Activated naive CD4-positive, alpha-beta T cell treated with anti-CD3 and anti-CD28 coated beads for 36 hours (primary cell): ENCODE data around the gene DPF3. TPM values are rescaled to one million over a fixed set of nuclear protein-coding genes. Genes with fewer than 3 reads are reported as not detected.

Experiments used
- CTCF ChIA-PET: fragments of 350-600 bp; sonication (Branson Sonifier 250); formaldehyde crosslinking; loops from one replicate; lab custom pipeline; 2021; ENCODE audit warnings: antibody characterized with exemption; lab: Charles Lee
- DNase-seq: peaks from one replicate; pipeline ENCODE4 v3.0.0-alpha.2; 2020
- H3K27ac Mint-ChIP-seq: one replicate; pipeline ENCODE4 v1.8.0; 2021; ENCODE audit warnings: mild to moderate bottlenecking, mixed read lengths
- H3K27me3 Mint-ChIP-seq: one replicate; pipeline ENCODE4 v1.8.0; 2021; ENCODE audit warnings: low read depth, mixed read lengths
- H3K36me3 Mint-ChIP-seq: one replicate; pipeline ENCODE4 v1.8.0; 2021; ENCODE audit warnings: low read depth, mixed read lengths
- H3K4me1 Mint-ChIP-seq: one replicate; pipeline ENCODE4 v1.8.0; 2021; ENCODE audit warnings: low read depth, mixed read lengths
- H3K4me3 Mint-ChIP-seq: one replicate; pipeline ENCODE4 v1.8.0; 2021; ENCODE audit warnings: mild to moderate bottlenecking, moderate library complexity, mixed read lengths
- H3K9me3 Mint-ChIP-seq: one replicate; pipeline ENCODE4 v1.8.0; 2021; ENCODE audit warnings: mixed read lengths
- intact Hi-C: fragments of 100-400 bp; cut with micrococcal nuclease; formaldehyde crosslinking; loops from one replicate; pipeline ENCODE4 v1.15.1; 2023
- total RNA-seq, 2 experiments: library from RNA; stranded (reverse); gene quantifications; one replicate each; pipeline ENCODE4 v1.2.3, GENCODE V29; 2021

The DPF3 gene
- total RNA-seq, 2 experiments from 2014 or later = 0.29 to 0.47 TPM

DNA sequence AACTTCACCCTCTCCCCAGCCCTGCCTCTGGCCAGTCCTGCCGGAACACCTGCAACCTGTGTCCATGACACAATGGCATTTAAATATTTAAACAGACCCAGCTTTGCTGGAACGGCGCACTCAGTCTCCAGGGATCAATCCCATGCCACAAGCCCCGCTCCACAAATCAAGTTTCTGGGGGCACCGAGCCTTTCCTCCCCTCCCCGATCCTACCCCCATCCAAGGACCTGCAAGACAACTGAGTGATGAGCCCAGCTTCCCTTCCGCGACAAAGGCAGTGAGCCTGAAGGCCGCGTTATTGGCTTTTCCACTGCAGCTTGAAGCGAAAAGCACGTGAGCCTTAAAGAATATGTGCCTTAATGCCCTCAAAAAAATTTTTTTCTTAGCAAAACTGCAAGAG is 185.7 kb downstream of the DPF3 start:
- H3K27ac Mint-ChIP-seq = no peak overlapping the region
- intact Hi-C loops = no loop called here
- H3K4me3 Mint-ChIP-seq = no peak overlapping the region
- CTCF ChIA-PET = interaction anchor here (0.6 kb wide), 1 partner anchor 194 kb away, joined by 3 read pairs; no protein-coding TSS in a partner anchor
- H3K9me3 Mint-ChIP-seq = no peaks in the 10 kb centered on the region
- no peaks in the 10 kb centered on the region for H3K27me3 Mint-ChIP-seq
- H3K36me3 Mint-ChIP-seq = no peaks in the 10 kb centered on the region
- DNase-seq = no peak
- H3K4me1 Mint-ChIP-seq = peaks cover 5% of the 10 kb centered on the region

DNA sequence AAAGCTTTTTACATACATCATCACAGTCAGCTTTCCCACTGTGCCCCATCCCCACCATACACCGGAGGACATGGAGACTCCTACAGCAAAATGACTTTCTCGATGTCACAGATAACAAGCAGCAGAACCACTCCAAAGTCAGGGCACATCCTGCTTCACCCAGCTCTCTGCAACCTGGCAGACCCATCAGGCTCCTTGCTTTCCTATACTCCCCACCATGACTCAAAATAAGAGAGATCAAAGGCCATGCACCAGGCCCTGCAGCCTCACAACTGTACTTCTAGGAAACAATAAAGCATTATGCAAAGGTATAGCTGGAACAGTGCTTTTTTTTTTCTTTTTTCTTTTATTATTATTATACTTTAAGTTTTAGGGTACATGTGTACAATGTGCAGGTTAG is 187.4 kb downstream of the DPF3 start:
- no peak overlapping the region for H3K27ac Mint-ChIP-seq
- H3K36me3 Mint-ChIP-seq = no peaks in the 10 kb centered on the region
- CTCF ChIA-PET = interaction anchor here (0.6 kb wide), 1 partner anchor 31 kb away, joined by 4 read pairs; no protein-coding TSS in a partner anchor
- H3K4me3 Mint-ChIP-seq = no peak overlapping the region
- H3K9me3 Mint-ChIP-seq = no peaks in the 10 kb centered on the region
- peaks cover 3% of the 10 kb centered on the region for H3K4me1 Mint-ChIP-seq
- DNase-seq = peak; percentile 32
- no peaks in the 10 kb centered on the region for H3K27me3 Mint-ChIP-seq
- intact Hi-C loops = no loop called here

GRCh38 chr14:72704502-72704901 is 189.4 kb downstream of the DPF3 start:
- DNase-seq = no peak
- CTCF ChIA-PET = no interaction called here
- intact Hi-C loops = no loop called here
- Mint-ChIP-seq H3K4me1 (peaks cover 11% of the 10 kb centered on the region), H3K9me3 (no peaks in the 10 kb centered on the region), H3K36me3 (no peaks in the 10 kb centered on the region), H3K4me3 (no peak overlapping the region), H3K27ac (no peak overlapping the region), H3K27me3 (no peaks in the 10 kb centered on the region)

GRCh38 chr14:72701605-72702004 is 192.3 kb downstream of the DPF3 start:
- H3K27ac Mint-ChIP-seq = no peak overlapping the region
- CTCF ChIA-PET = no interaction called here

GRCh38 chr14:72701237-72701565 is 192.7 kb downstream of the DPF3 start:
- H3K36me3 Mint-ChIP-seq = no peaks in the 10 kb centered on the region
- no peak overlapping the region for H3K27ac Mint-ChIP-seq
- no peak for DNase-seq
- peaks cover 10% of the 10 kb centered on the region for H3K4me1 Mint-ChIP-seq
- CTCF ChIA-PET = no interaction called here
- H3K27me3 Mint-ChIP-seq = no peaks in the 10 kb centered on the region
- no peaks in the 10 kb centered on the region for H3K9me3 Mint-ChIP-seq
- intact Hi-C loops = no loop called here
- no peak overlapping the region for H3K4me3 Mint-ChIP-seq

More at GRCh38 chr14:72701605-72702004, 192.3 kb downstream of the DPF3 start:
- Mint-ChIP-seq H3K36me3 (no peaks in the 10 kb centered on the region), H3K9me3 (no peaks in the 10 kb centered on the region), H3K4me1 (peaks cover 13% of the 10 kb centered on the region), H3K4me3 (no peak overlapping the region), H3K27me3 (no peaks in the 10 kb centered on the region)
- DNase-seq = no peak
- intact Hi-C loops = no loop called here

GRCh38 chr14:72700338-72701236 is 193.3 kb downstream of the DPF3 start:
- H3K4me1 Mint-ChIP-seq = peaks cover 10% of the 10 kb centered on the region
- intact Hi-C loops = no loop called here
- no peaks in the 10 kb centered on the region for H3K36me3 Mint-ChIP-seq
- DNase-seq = no peak
- no peaks in the 10 kb centered on the region for H3K27me3 Mint-ChIP-seq
- H3K4me3 Mint-ChIP-seq = no peak overlapping the region
- no peak overlapping the region for H3K27ac Mint-ChIP-seq
- CTCF ChIA-PET = no interaction called here
- no peaks in the 10 kb centered on the region for H3K9me3 Mint-ChIP-seq

DNA sequence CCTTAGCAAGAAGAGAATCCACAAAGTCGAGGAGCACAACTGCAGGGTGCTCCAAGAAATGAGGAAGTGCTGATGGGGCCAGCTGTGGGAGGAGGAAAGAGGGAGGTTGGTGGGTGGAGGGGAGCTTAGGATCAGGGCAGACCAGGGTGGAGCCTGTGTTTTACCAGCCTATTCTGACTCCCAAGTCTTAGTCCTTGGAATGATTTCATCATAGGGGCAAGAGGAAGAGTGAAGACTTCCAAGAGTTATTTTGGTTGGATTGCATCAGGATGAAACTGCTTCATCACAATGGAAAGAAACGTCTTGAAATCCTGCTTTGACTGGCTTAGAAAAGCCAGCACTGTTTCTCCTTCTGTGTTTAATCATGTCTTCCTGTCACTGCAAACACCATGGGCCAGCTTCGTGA is 194.0 kb downstream of the DPF3 start:
- DNase-seq = peak; percentile 8
- intact Hi-C loops = loop anchor here (1.0 kb wide), 1 partner anchor 181 kb away; no protein-coding TSS in a partner anchor
- H3K9me3 Mint-ChIP-seq = no peaks in the 10 kb centered on the region
- H3K27ac Mint-ChIP-seq = no peak overlapping the region
- no peaks in the 10 kb centered on the region for H3K36me3 Mint-ChIP-seq
- H3K4me1 Mint-ChIP-seq = peaks cover 10% of the 10 kb centered on the region
- CTCF ChIA-PET = no interaction called here
- H3K27me3 Mint-ChIP-seq = no peaks in the 10 kb centered on the region
- H3K4me3 Mint-ChIP-seq = no peak overlapping the region

DNA sequence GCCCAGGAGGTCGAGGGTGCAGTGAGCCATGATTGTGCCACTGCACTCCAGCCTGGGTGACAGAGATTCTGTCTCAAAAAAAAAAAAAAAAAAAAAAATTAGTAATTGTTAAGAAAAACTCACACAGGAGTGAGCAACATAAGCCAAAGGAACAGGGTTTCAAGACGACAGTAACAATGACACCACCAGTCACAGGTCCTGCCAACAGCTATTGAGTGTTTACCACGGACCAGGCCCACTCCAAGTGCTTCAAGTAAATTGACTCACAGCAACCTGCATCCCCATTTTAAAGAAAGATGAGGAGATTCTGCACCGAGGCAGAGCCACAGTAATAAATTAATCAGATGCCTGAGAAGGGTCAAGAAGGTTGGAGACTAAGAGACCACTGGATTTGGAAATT is 194.5 kb downstream of the DPF3 start:
- Mint-ChIP-seq H3K36me3 (no peaks in the 10 kb centered on the region), H3K9me3 (no peaks in the 10 kb centered on the region), H3K4me1 (peaks cover 10% of the 10 kb centered on the region), H3K27ac (no peak overlapping the region), H3K27me3 (no peaks in the 10 kb centered on the region), H3K4me3 (no peak overlapping the region)
- intact Hi-C loops = loop anchor here (1.0 kb wide), 1 partner anchor 180 kb away; no protein-coding TSS in a partner anchor
- DNase-seq = no peak
- CTCF ChIA-PET = interaction anchor here (1.2 kb wide), 1 partner anchor 187 kb away, joined by 3 read pairs; no protein-coding TSS in a partner anchor

DNA sequence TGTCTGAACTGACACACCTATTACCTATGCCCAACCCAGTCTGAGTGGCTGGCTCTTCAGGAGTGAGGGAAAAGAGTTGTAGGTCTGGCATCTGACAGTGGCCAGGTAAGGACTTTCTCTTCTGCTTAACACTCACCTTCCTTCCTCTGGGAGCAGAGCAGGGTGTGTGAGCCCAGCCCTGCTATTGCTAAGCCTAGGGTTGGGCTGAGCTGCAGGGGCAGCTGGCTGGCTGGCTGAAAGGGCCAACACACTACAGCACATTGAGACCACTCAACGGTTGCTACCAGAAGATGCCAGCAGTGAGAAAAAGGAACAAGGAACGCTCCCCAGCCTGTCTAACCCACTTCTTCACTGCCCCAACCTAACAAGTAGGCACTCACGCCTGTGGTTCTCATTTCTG is 201.2 kb downstream of the DPF3 start:
- DNase-seq = no peak
- CTCF ChIA-PET = interaction anchor here (1.1 kb wide), 1 partner anchor 176 kb away, joined by 6 read pairs; no protein-coding TSS in a partner anchor
- no peaks in the 10 kb centered on the region for H3K9me3 Mint-ChIP-seq
- no peak overlapping the region for H3K27ac Mint-ChIP-seq
- no peaks in the 10 kb centered on the region for H3K27me3 Mint-ChIP-seq
- H3K4me3 Mint-ChIP-seq = no peak overlapping the region
- intact Hi-C loops = no loop called here
- H3K36me3 Mint-ChIP-seq = no peaks in the 10 kb centered on the region
- H3K4me1 Mint-ChIP-seq = no peaks in the 10 kb centered on the region

- CTCF ChIA-PET = no interaction called here
- Mint-ChIP-seq H3K27ac (no peak overlapping the region), H3K36me3 (no peaks in the 10 kb centered on the region), H3K9me3 (no peaks in the 10 kb centered on the region), H3K27me3 (no peaks in the 10 kb centered on the region), H3K4me1 (no peaks in the 10 kb centered on the region), H3K4me3 (no peak overlapping the region)
- no peak for DNase-seq
- intact Hi-C loops = no loop called here
Measured at GRCh38 chr14:72690324-72690723, 203.6 kb downstream of the DPF3 start.

DNA sequence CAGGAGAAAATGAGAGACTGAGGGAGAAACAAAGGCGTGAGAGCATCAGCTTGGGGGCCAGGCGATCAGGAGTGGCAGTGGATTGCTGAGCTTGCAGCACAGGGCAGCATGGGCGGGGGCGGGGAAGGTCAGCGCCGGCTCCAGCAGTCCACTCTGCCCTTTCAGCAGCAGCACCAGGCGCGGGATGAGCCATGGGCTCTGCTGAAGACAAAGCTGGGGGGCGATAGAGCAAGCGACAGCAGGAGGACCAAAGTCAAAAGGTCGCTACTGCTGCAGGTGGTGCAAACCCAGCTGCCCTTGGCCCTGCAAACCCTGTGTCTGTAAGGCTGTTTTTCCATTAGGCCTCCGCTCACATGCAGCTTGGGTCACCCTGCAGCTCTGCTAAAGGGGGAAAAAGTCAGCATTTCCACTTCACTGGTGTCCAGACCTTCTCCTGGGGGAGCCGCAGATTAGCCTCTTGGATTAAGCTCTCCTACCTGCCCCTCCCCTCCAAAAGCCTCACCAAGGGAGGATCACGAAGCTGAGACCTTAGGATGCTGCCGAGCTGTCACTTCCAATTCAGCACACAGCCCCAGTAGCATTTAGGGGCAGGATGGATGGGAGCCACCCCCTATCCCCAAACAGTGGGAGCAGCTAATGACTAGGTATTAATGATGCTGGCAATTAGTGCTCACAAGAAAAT is 204.8 kb downstream of the DPF3 start:
- H3K36me3 Mint-ChIP-seq = no peaks in the 10 kb centered on the region
- intact Hi-C loops = no loop called here
- no peaks in the 10 kb centered on the region for H3K27me3 Mint-ChIP-seq
- DNase-seq = no peak
- no peak overlapping the region for H3K4me3 Mint-ChIP-seq
- no peak overlapping the region for H3K27ac Mint-ChIP-seq
- CTCF ChIA-PET = interaction anchor here (0.6 kb wide), 2 partner anchors 30 to 175 kb away, joined by 3 read pairs; no protein-coding TSS in a partner anchor
- no peaks in the 10 kb centered on the region for H3K9me3 Mint-ChIP-seq
- H3K4me1 Mint-ChIP-seq = no peaks in the 10 kb centered on the region

DNA sequence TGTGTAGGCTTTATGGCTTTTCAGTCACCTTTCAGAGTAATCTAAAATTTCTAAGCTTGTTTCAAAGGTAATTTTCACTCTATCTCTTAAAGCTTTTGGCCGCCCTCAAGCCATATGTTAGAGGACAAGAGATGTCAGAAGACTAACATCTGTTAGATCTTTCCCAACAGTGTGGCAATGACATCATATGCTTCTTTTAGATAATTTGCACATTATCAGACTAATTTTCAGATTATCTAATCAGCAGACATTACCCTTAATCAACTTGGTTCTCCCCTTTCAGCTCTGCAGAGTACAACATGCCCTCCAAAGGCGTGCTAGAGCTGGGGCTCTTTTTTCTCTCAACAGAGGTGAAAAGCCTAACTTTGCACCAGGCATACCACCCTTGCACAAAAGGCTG is 207.1 kb downstream of the DPF3 start:
- no peak for DNase-seq
- Mint-ChIP-seq H3K36me3 (no peaks in the 10 kb centered on the region), H3K4me1 (no peaks in the 10 kb centered on the region), H3K27ac (no peak overlapping the region), H3K9me3 (no peaks in the 10 kb centered on the region), H3K27me3 (no peaks in the 10 kb centered on the region), H3K4me3 (no peak overlapping the region)
- intact Hi-C loops = no loop called here
- CTCF ChIA-PET = no interaction called here
